Neuronal stem cell (in vitro differentiated cells): ENCODE data around the gene EPS15.

Experiments used
- DNase-seq: peaks from one replicate; pipeline ENCODE4 v3.0.0-alpha.2; 2013; ENCODE audit warnings: low spot score
- H2AFZ ChIP-seq: one replicate; pipeline ENCODE4 v1.6.1; 2013; ENCODE audit warnings: mild to moderate bottlenecking, low read length, inconsistent platforms
- H2AK5ac ChIP-seq: 2 replicates; pipeline ENCODE4 v1.6.1; 2013; ENCODE audit warnings: low read depth, mild to moderate bottlenecking, inconsistent platforms, low read length, moderate library complexity, mixed read lengths
- H2BK120ac ChIP-seq: 2 replicates; pipeline ENCODE4 v1.6.1; 2013; ENCODE audit warnings: low read depth, mild to moderate bottlenecking, inconsistent platforms, low read length, moderate library complexity, mixed read lengths
- H2BK12ac ChIP-seq: one replicate; pipeline ENCODE4 v1.6.1; 2013; ENCODE audit warnings: low read length, inconsistent platforms
- H2BK15ac ChIP-seq: 2 replicates; pipeline ENCODE4 v1.6.1; 2013; ENCODE audit warnings: mild to moderate bottlenecking, low read length, inconsistent platforms, mixed read lengths
- H2BK5ac ChIP-seq: one replicate; pipeline ENCODE4 v1.6.1; 2013; ENCODE audit warnings: inconsistent platforms, mild to moderate bottlenecking, low read length, moderate library complexity
- H3K14ac ChIP-seq: one replicate; pipeline ENCODE4 v1.6.1; 2013; ENCODE audit warnings: low read length, inconsistent platforms
- H3K18ac ChIP-seq: 2 replicates; pipeline ENCODE4 v1.6.1; 2013; ENCODE audit warnings: low read length, inconsistent platforms
- H3K23ac ChIP-seq: 2 replicates; pipeline ENCODE4 v1.6.1; 2013; ENCODE audit warnings: low read depth, mild to moderate bottlenecking, mixed read lengths, low read length, inconsistent platforms; ENCODE audit not compliant: poor library complexity
- H3K27ac ChIP-seq: replicated peaks from 3 replicates; pipeline ENCODE4 v1.5.1; 2013; ENCODE audit warnings: low read length, inconsistent platforms
- H3K27me3 ChIP-seq, 3 experiments: 2 replicates each; pipeline ENCODE4 v1.6.1; 2013; ENCODE audit warnings: low read length in 3 of 3, mild to moderate bottlenecking in 2 of 3, inconsistent platforms in 1 of 3, low read depth in 1 of 3, mixed read lengths in 1 of 3, moderate library complexity in 1 of 3; ENCODE audit not compliant: control insufficient read depth in 3 of 3, insufficient read depth in 3 of 3
- H3K36me3 ChIP-seq, 2 donors: replicated peaks in 1 of 2; 2 replicates each; pipeline ENCODE4 v1.6.1; 2013; ENCODE audit warnings: low read length in 2 of 2; ENCODE audit not compliant: control insufficient read depth in 2 of 2, insufficient read depth in 2 of 2
- H3K4ac ChIP-seq: 2 replicates; pipeline ENCODE4 v1.6.1; 2013; ENCODE audit warnings: inconsistent platforms, mild to moderate bottlenecking, low read length, moderate library complexity
- H3K4me1 ChIP-seq, 2 donors: 1 replicate in 1 of 2; 2 replicates in 1 of 2; pipeline ENCODE4 v1.6.1; 2013; ENCODE audit warnings: low read length in 2 of 2, low read depth in 1 of 2; ENCODE audit not compliant: control insufficient read depth in 2 of 2, insufficient read depth in 1 of 2
- H3K4me2 ChIP-seq: one replicate; pipeline ENCODE4 v1.6.1; 2013; ENCODE audit warnings: mild to moderate bottlenecking, low read length, inconsistent platforms; ENCODE audit not compliant: insufficient read depth, poor library complexity, severe bottlenecking
- H3K4me3 ChIP-seq, 2 donors: 2 replicates each; pipeline ENCODE4 v1.5.1; 2013; ENCODE audit warnings: low read length in 2 of 2, mild to moderate bottlenecking in 2 of 2, inconsistent platforms in 1 of 2, moderate library complexity in 1 of 2
- H3K79me1 ChIP-seq: one replicate; pipeline ENCODE4 v1.6.1; 2013; ENCODE audit warnings: low read depth, mild to moderate bottlenecking, inconsistent platforms, low read length, moderate library complexity
- H3K9ac ChIP-seq: one replicate; pipeline ENCODE4 v1.6.1; 2013; ENCODE audit warnings: mild to moderate bottlenecking, low read depth, low read length, inconsistent platforms; ENCODE audit not compliant: poor library complexity
- H3K9me3 ChIP-seq, 2 donors: replicated peaks in 1 of 2; 2 replicates each; pipeline versions ENCODE3 to v1.6.1; 2013; ENCODE audit warnings: low read length in 2 of 2, mild to moderate bottlenecking in 2 of 2, inconsistent platforms in 1 of 2, low read depth in 1 of 2, mixed read lengths in 1 of 2, moderate library complexity in 1 of 2; ENCODE audit not compliant: control insufficient read depth in 2 of 2, insufficient read depth in 1 of 2
- H4K8ac ChIP-seq: one replicate; pipeline ENCODE4 v1.6.1; 2013; ENCODE audit warnings: low read depth, mild to moderate bottlenecking, inconsistent platforms, low read length, moderate library complexity
- H4K91ac ChIP-seq: one replicate; pipeline ENCODE4 v1.6.1; 2013; ENCODE audit warnings: low read length, low read depth, mild to moderate bottlenecking, inconsistent platforms; ENCODE audit not compliant: poor library complexity
- WGBS, 2 donors: extraction: QIAGEN DNeasy Blood & Tissue Kit; methylation state at CpG; one replicate each; pipeline ENCODE4 v1.1.7; 2013; ENCODE audit warnings: missing lambda C conversion rate in 2 of 2, mixed read lengths in 1 of 2; ENCODE audit not compliant: insufficient read length in 2 of 2, insufficient replicate concordance in 1 of 2; ENCODE audit errors: extremely low coverage in 2 of 2; 5-methylcytosine and 5-hydroxymethylcytosine counted together

Gene EPS15

GRCh38 chr1:51329443-51330325 is 189.4 kb downstream of the EPS15 start:
- H3K27me3 ChIP-seq, result peaks cover 4 to 50% (median 17%) of the 10 kb centered on the region in 3 experiments
- peak overlapping the region; percentile 47 for H2AK5ac ChIP-seq
- H3K14ac ChIP-seq, result no peak overlapping the region
- H4K8ac ChIP-seq, result no peak overlapping the region
- no peak overlapping the region for H3K4ac ChIP-seq
- H2BK5ac ChIP-seq, result no peak overlapping the region
- no peak for DNase-seq
- no CpG with 5 or more reads among the region's 26 CpGs for WGBS, 2 donors
- no peak overlapping the region for H2BK15ac ChIP-seq
- H3K9ac ChIP-seq, result no peak overlapping the region
- H2BK120ac ChIP-seq, result no peak overlapping the region
- H2BK12ac ChIP-seq, result no peak overlapping the region
- no peaks in the 10 kb centered on the region for H3K36me3 ChIP-seq
- no peaks in the 10 kb centered on the region for H3K9me3 ChIP-seq
- peaks cover 9 to 11% of the 10 kb centered on the region in 2 donors for H3K4me1 ChIP-seq
- H3K18ac ChIP-seq, result peak overlapping the region; percentile 20
- peak overlapping the region; percentile 47 for H2AFZ ChIP-seq
- H3K4me2 ChIP-seq, result peak overlapping the region; percentile 80
- H3K23ac ChIP-seq, result peak overlapping the region; percentile 32
- peaks cover 2% of the 10 kb centered on the region for H3K79me1 ChIP-seq
- H4K91ac ChIP-seq, result no peak overlapping the region
- H3K27ac ChIP-seq, result no peak overlapping the region
- peak overlapping the region; percentile 3 to 9 for H3K4me3 ChIP-seq

DNA sequence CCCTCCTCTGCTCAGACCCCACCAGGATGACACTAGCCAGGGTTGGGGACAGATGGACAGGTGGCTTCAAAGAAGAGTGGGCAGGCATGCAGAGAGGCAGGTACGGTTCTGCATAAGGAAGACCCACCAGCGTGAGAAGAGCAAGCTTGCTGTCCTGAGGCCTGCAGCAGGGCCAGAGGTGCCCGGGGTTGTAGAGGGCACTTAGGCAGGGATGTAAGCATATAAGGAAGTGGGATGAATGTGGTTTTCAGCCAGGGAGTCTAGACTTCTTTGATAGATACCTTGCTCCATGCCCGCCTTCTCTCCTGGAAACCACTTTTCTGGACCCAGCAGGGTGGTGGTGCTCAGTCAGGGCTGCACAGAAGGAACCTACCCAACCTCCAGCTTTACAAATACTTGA is 190.1 kb downstream of the EPS15 start:
- Histone ChIP-seq H2BK120ac (no peak overlapping the region), H2BK12ac (no peak overlapping the region), H2AK5ac (no peak overlapping the region), H3K4me2 (no peak overlapping the region), H2BK15ac (no peak overlapping the region), H3K27ac (no peak overlapping the region), H4K8ac (no peak overlapping the region), H3K23ac (no peak overlapping the region), H3K4me1 (peaks cover 9 to 11% of the 10 kb centered on the region in 2 donors), H3K27me3 (peaks cover 4 to 50% (median 17%) of the 10 kb centered on the region in 3 experiments), H3K4me3 (no peak overlapping the region), H3K79me1 (peaks cover 2% of the 10 kb centered on the region), H3K9ac (no peak overlapping the region), H2BK5ac (peak overlapping the region; percentile 40), H3K18ac (no peak overlapping the region), H4K91ac (no peak overlapping the region), H2AFZ (no peak overlapping the region), H3K14ac (no peak overlapping the region), H3K4ac (no peak overlapping the region), H3K9me3 (no peaks in the 10 kb centered on the region), H3K36me3 (no peaks in the 10 kb centered on the region)
- no CpG with 5 or more reads among the region's 4 CpGs for WGBS, 2 donors
- no peak for DNase-seq

DNA sequence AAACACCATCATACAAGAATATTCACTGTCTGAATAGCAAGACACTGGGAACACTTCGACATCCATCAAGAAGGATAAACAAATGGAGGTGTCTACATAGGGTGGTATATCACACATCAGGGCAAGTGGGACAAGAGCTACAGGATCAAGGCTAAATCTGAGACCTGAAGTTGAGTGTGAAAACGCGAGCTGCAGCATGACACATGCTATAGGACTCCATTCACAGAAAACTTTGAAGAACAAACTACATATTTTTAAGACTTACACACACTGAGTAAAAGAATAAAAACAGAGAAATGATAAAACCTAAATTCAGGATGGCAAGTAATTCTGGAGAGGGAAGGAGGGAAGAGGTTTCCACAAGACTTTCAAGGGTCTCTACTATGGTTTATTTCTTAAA is 190.8 kb downstream of the EPS15 start:
- H4K91ac ChIP-seq, result no peak overlapping the region
- H3K27ac ChIP-seq, result no peak overlapping the region
- no peak overlapping the region for H2AFZ ChIP-seq
- no peak overlapping the region for H2BK120ac ChIP-seq
- no peak overlapping the region for H3K14ac ChIP-seq
- H3K79me1 ChIP-seq, result peaks cover 2% of the 10 kb centered on the region
- DNase-seq, result no peak
- no peak overlapping the region for H3K4me2 ChIP-seq
- no CpG with 5 or more reads among the region's 3 CpGs for WGBS, 2 donors
- H2BK12ac ChIP-seq, result no peak overlapping the region
- H3K4ac ChIP-seq, result no peak overlapping the region
- H3K4me3 ChIP-seq, result no peak overlapping the region
- H2BK15ac ChIP-seq, result no peak overlapping the region
- peaks cover 4 to 50% (median 17%) of the 10 kb centered on the region in 3 experiments for H3K27me3 ChIP-seq
- H3K23ac ChIP-seq, result no peak overlapping the region
- H2BK5ac ChIP-seq, result no peak overlapping the region
- H3K4me1 ChIP-seq, result peaks cover 9 to 11% of the 10 kb centered on the region in 2 donors
- no peak overlapping the region for H2AK5ac ChIP-seq
- no peak overlapping the region for H3K18ac ChIP-seq
- H4K8ac ChIP-seq, result no peak overlapping the region
- no peaks in the 10 kb centered on the region for H3K36me3 ChIP-seq
- no peak overlapping the region for H3K9ac ChIP-seq
- no peaks in the 10 kb centered on the region for H3K9me3 ChIP-seq

DNA sequence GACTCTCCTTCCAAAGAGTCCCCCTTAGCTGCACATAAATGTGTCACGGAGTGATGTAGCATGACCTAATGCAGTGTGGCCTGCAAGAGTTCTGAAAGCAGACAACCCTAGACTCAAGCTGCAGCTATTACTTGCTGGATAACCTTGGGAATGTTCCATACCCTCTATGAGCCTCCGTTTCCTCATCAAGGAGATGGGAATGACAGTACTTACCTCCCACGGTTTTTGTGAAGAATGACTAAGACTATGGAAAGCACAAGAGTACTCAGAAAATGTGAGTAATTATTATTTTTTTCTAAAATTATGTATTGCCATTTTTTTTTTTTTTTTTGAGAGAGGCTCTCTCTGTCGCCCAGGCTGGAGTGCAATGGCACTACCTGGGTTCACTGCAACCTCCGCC is 191.7 kb downstream of the EPS15 start:
- no CpG with 5 or more reads among the region's 5 CpGs for WGBS, 2 donors
- H3K4me3 ChIP-seq, result no peak overlapping the region

More for the DNA sequence above, 191.7 kb downstream of the EPS15 start:
- Histone ChIP-seq H3K27ac (no peak overlapping the region), H4K8ac (no peak overlapping the region), H3K36me3 (no peaks in the 10 kb centered on the region), H2BK120ac (no peak overlapping the region), H3K79me1 (peaks cover 2% of the 10 kb centered on the region), H4K91ac (no peak overlapping the region), H2AK5ac (no peak overlapping the region), H2BK15ac (no peak overlapping the region), H2BK5ac (no peak overlapping the region), H3K9ac (no peak overlapping the region), H3K27me3 (peaks cover 4 to 50% (median 17%) of the 10 kb centered on the region in 3 experiments), H2BK12ac (no peak overlapping the region), H3K4me1 (peaks cover 9 to 11% of the 10 kb centered on the region in 2 donors), H3K14ac (no peak overlapping the region), H3K18ac (no peak overlapping the region), H3K23ac (no peak overlapping the region), H3K4ac (no peak overlapping the region), H3K4me2 (no peak overlapping the region), H2AFZ (no peak overlapping the region), H3K9me3 (no peaks in the 10 kb centered on the region)
- no peak for DNase-seq
